SK-N-SH (cell line): Measurements from ENCODE around the gene MYO7A. TPM values are rescaled to one million over a fixed set of nuclear protein-coding genes. Genes with fewer than 3 reads are reported as not detected.

Source experiments
- CTCF ChIA-PET: fragments of 300-600, 350-600 bp; formaldehyde crosslinking; extraction: SDS; loops from one replicate; lab custom pipeline; 2021; lab: Yijun Ruan, JAX
- POLR2A ChIA-PET: fragments of 350-600 bp; sonication (Branson Sonifier 250); formaldehyde crosslinking; extraction: SDS; loops from one replicate; lab custom pipeline; 2020; ENCODE audit warnings: antibody characterized with exemption, inconsistent platforms; lab: Yijun Ruan, JAX
- DNase-seq: peaks from one replicate; pipeline ENCODE4 v3.0.0; 2012
- H2AFZ ChIP-seq: fragments of 200-600 bp; sonication (generic); 2 replicates; pipeline ENCODE4 v1.8.1; 2016; ENCODE audit warnings: antibody characterized with exemption, mild to moderate bottlenecking, low read depth
- H3F3A ChIP-seq: fragments of 200-600 bp; sonication (generic); replicated peaks from 2 replicates; pipeline ENCODE3; 2016; ENCODE audit warnings: antibody characterized with exemption, mild to moderate bottlenecking; ENCODE audit not compliant: insufficient read depth
- H3K27ac ChIP-seq, 2 experiments: fragments of 200-500 bp in 1 of 2; fragments of 200-600 bp in 1 of 2; sonication (Bioruptor generic) in 1 of 2; sonication (generic), shearing (Covaris generic) in 1 of 2; 2 replicates each; pipeline versions ENCODE4 v1.5.1 to v1.6.1; 2014 to 2016; ENCODE audit warnings: low read depth in 2 of 2, inconsistent platforms in 1 of 2, low read length in 1 of 2, mild to moderate bottlenecking in 1 of 2, mixed read lengths in 1 of 2
- H3K27me3 ChIP-seq: fragments of 200-600 bp; sonication (generic), shearing (Covaris generic); 2 replicates; pipeline ENCODE4 v1.6.1; 2016; ENCODE audit warnings: mixed run types; ENCODE audit not compliant: insufficient read depth
- H3K36me3 ChIP-seq, 2 experiments: fragments of 200-500 bp in 1 of 2; fragments of 200-600 bp in 1 of 2; sonication (Bioruptor generic) in 1 of 2; sonication (generic) in 1 of 2; replicated peaks in 1 of 2; 2 replicates each; pipeline versions ENCODE3 to v1.5.1; 2014 to 2016; ENCODE audit warnings: low read length in 1 of 2, mild to moderate bottlenecking in 1 of 2; ENCODE audit not compliant: insufficient read depth in 2 of 2, control insufficient read depth in 1 of 2
- H3K4me1 ChIP-seq, 2 experiments: fragments of 200-500 bp in 1 of 2; fragments of 200-600 bp in 1 of 2; sonication (Bioruptor generic) in 1 of 2; sonication (generic), shearing (Covaris generic) in 1 of 2; 2 replicates each; pipeline versions ENCODE4 v1.5.1 to v1.6.1; 2014 to 2016; ENCODE audit warnings: low read depth in 1 of 2, low read length in 1 of 2, mixed run types in 1 of 2; ENCODE audit not compliant: insufficient read depth in 2 of 2, control insufficient read depth in 1 of 2
- H3K4me2 ChIP-seq: fragments of 200-600 bp; sonication (generic), shearing (Covaris generic); 2 replicates; pipeline ENCODE4 v1.6.1; 2017; ENCODE audit warnings: mixed run types
- H3K4me3 ChIP-seq, 2 experiments: fragments of 200-500 bp in 1 of 2; fragments of 200-600 bp in 1 of 2; sonication (Bioruptor generic) in 1 of 2; sonication (generic), shearing (Covaris generic) in 1 of 2; 2 replicates each; pipeline versions ENCODE4 v1.5.1 to v1.8.1; 2014 to 2016; ENCODE audit warnings: low read depth in 2 of 2, inconsistent platforms in 1 of 2, low read length in 1 of 2, mild to moderate bottlenecking in 1 of 2, mixed read lengths in 1 of 2, moderate library complexity in 1 of 2
- H3K79me2 ChIP-seq: fragments of 200-600 bp; sonication (generic); 2 replicates; pipeline ENCODE4 v1.8.1; 2017; ENCODE audit warnings: mild to moderate bottlenecking; ENCODE audit not compliant: insufficient read depth
- H3K9ac ChIP-seq: fragments of 200-600 bp; sonication (generic); 2 replicates; pipeline ENCODE4 v1.6.1; 2017; ENCODE audit warnings: mixed run types
- H3K9me2 ChIP-seq: fragments of 200-600 bp; sonication (generic); 2 replicates; pipeline ENCODE4 v1.6.1; 2017; ENCODE audit warnings: mixed run types
- H3K9me3 ChIP-seq: fragments of 200-600 bp; sonication (generic); 2 replicates; pipeline ENCODE4 v1.6.1; 2017; ENCODE audit warnings: mixed run types, mild to moderate bottlenecking, moderate library complexity
- H4K20me1 ChIP-seq: fragments of 200-600 bp; sonication (generic); 2 replicates; pipeline ENCODE4 v1.6.1; 2017; ENCODE audit warnings: mild to moderate bottlenecking, mixed run types; ENCODE audit not compliant: insufficient read depth
- CHD2 ChIP-seq: fragments of 150-350 bp; IDR thresholded peaks from 2 replicates; pipeline ENCODE4 v1.6.1; 2018; ENCODE audit warnings: low read length; ENCODE audit not compliant: partially characterized antibody
- CTCF ChIP-seq: fragments of 200-600 bp; sonication (generic); IDR thresholded peaks from 2 replicates; pipeline ENCODE4 v1.6.1; 2017; ENCODE audit warnings: antibody characterized with exemption, mild to moderate bottlenecking, moderate library complexity
- FOSL2 ChIP-seq: IDR thresholded peaks from 2 replicates; pipeline ENCODE4 v1.4.0; 2012; ENCODE audit warnings: low read depth, mild to moderate bottlenecking, moderate library complexity, borderline replicate concordance
- GATA2 ChIP-seq: sonication (generic); formaldehyde crosslinking; IDR thresholded peaks from 2 replicates; pipeline ENCODE4 v1.5.0; 2020; ENCODE audit warnings: mild to moderate bottlenecking, missing genetic modification reagents
- IRF3 ChIP-seq: fragments of 150-350 bp; IDR thresholded peaks from 2 replicates; pipeline ENCODE4 v1.6.1; 2016; ENCODE audit warnings: mild to moderate bottlenecking, low read depth, low read length
- JUND ChIP-seq: IDR thresholded peaks from 2 replicates; pipeline ENCODE4 v1.4.0; 2012
- MEF2A ChIP-seq: IDR thresholded peaks from 2 replicates; pipeline ENCODE4 v1.4.0; 2012; ENCODE audit warnings: low read depth, borderline replicate concordance
- MXI1 ChIP-seq: IDR thresholded peaks from 2 replicates; pipeline ENCODE4 v1.6.1; 2012; ENCODE audit warnings: mild to moderate bottlenecking, low read depth, low read length, improper control_type of control experiment
- NFIC ChIP-seq: IDR thresholded peaks from 2 replicates; pipeline ENCODE4 v1.4.0; 2012; ENCODE audit warnings: borderline replicate concordance
- NRF1 ChIP-seq: IDR thresholded peaks from 2 replicates; pipeline ENCODE4 v1.6.1; 2012; ENCODE audit warnings: low read depth, mild to moderate bottlenecking, low read length
- POLR2AphosphoS5 ChIP-seq: IDR thresholded peaks from 2 replicates; pipeline ENCODE4 v1.6.1; 2012; ENCODE audit warnings: low read depth, low read length
- RAD21 ChIP-seq: IDR thresholded peaks from 2 replicates; pipeline ENCODE4 v1.6.1; 2012; ENCODE audit warnings: mild to moderate bottlenecking, low read length
- RCOR1 ChIP-seq: fragments of 150-350 bp; IDR thresholded peaks from 2 replicates; pipeline ENCODE4 v1.6.1; 2017; ENCODE audit warnings: antibody characterized with exemption, low read length
- REST ChIP-seq: IDR thresholded peaks from 2 replicates; pipeline ENCODE4 v1.6.1; 2012; ENCODE audit warnings: mild to moderate bottlenecking, low read depth, low read length, moderate library complexity
- RFX5 ChIP-seq: IDR thresholded peaks from 2 replicates; pipeline ENCODE4 v1.6.1; 2012; ENCODE audit warnings: mild to moderate bottlenecking, improper control_type of control experiment, low read length
- RXRA ChIP-seq: IDR thresholded peaks from 2 replicates; pipeline ENCODE4 v1.4.0; 2012; ENCODE audit warnings: low read depth, mild to moderate bottlenecking, borderline replicate concordance
- USF1 ChIP-seq: IDR thresholded peaks from 2 replicates; pipeline ENCODE4 v1.4.0; 2012; ENCODE audit warnings: low read depth, borderline replicate concordance
- YY1 ChIP-seq: IDR thresholded peaks from 2 replicates; pipeline ENCODE4 v1.4.0; 2012; ENCODE audit warnings: low read depth, mild to moderate bottlenecking
- ZBTB33 ChIP-seq: IDR thresholded peaks from 2 replicates; pipeline ENCODE4 v1.4.0; 2012; ENCODE audit warnings: low read depth, borderline replicate concordance
- WGBS: methylation state at CpG from one replicate; pipeline ENCODE4 v1.1.6; 2017; ENCODE audit warnings: low lambda C conversion rate; 5-methylcytosine and 5-hydroxymethylcytosine counted together
- polyA plus RNA-seq, 3 experiments: library from polyadenylated mRNA; depleted of rRNA; stranded (reverse); fragments of >200 nt; gene quantifications; 2 replicates each; pipeline ENCODE4 v1.2.3, GENCODE V29; 2012

MYO7A gene
- polyA plus RNA-seq, 1 of the 3 experiments (the other 2 are of a cell fraction): 0.08 TPM

- no peak for TF ChIP-seq REST
- no peak for TF ChIP-seq GATA2 (CRISPR knock-in tag)
- TF ChIP-seq RFX5: no peak
- TF ChIP-seq NRF1: no peak
- no peak for TF ChIP-seq CTCF
Measured at GRCh38 chr11:77179048-77179447, 51.0 kb downstream of the MYO7A start (continued).

GRCh38 chr11:77179681-77180080 is 51.6 kb downstream of the MYO7A start:
- H3K9me3 ChIP-seq: no peaks in the 10 kb centered on the region
- CTCF ChIA-PET: interaction anchor here (0.9 to 11.8 kb wide), 5 partner anchors 8 to 133 kb away, joined by 3 to 270 read pairs (median 9); partner anchors contain the start of gene MYO7A
- H3K79me2 ChIP-seq: no peaks in the 10 kb centered on the region
- no peak overlapping the region for H3K4me2 ChIP-seq
- no peaks in the 10 kb centered on the region for H3K36me3 ChIP-seq
- H2AFZ ChIP-seq: no peak overlapping the region
- WGBS: 93% methylated on average over 3 of the region's 19 CpGs
- H3K9me2 ChIP-seq: no peaks in the 10 kb centered on the region
- TF ChIP-seq RXRA: no peak
- TF ChIP-seq FOSL2: no peak
- no peak for TF ChIP-seq CHD2
- TF ChIP-seq YY1: no peak
- no peak for TF ChIP-seq USF1
- TF ChIP-seq CTCF: no peak
- no peak for TF ChIP-seq RCOR1
- no peak for TF ChIP-seq MEF2A
- TF ChIP-seq MXI1: no peak
- no peak for TF ChIP-seq RAD21
- no peak for TF ChIP-seq POLR2AphosphoS5
- TF ChIP-seq IRF3: no peak
- TF ChIP-seq NRF1: no peak
- no peak for TF ChIP-seq ZBTB33
- TF ChIP-seq NFIC: no peak
- no peak for TF ChIP-seq JUND
- POLR2A ChIA-PET: no interaction called here
- H4K20me1 ChIP-seq: no peaks in the 10 kb centered on the region
- no peak overlapping the region for H3K4me3 ChIP-seq
- no peaks in the 10 kb centered on the region; a peak in 1 of 4 replicates for H3K4me1 ChIP-seq
- no peaks in the 10 kb centered on the region for H3K27me3 ChIP-seq
- no peak for DNase-seq
- no peaks in the 10 kb centered on the region for H3F3A ChIP-seq
- no peak overlapping the region for H3K9ac ChIP-seq
- no peak overlapping the region for H3K27ac ChIP-seq
